CD4-positive, alpha-beta T cell treated with Interferon gamma for 1 hour (primary cell): ENCODE measurements around the gene PDPN.

Experiments
- DNase-seq: peaks from one replicate; pipeline ENCODE4 v3.0.0-alpha.2; 2020

PDPN gene

GRCh38 chr1:13581446-13581845, 2.2 kb upstream of the PDPN start:
- DNase-seq = no peak

- no peak for DNase-seq
Observed at GRCh38 chr1:13582713-13583443, 754 bp upstream of the PDPN start.

DNA sequence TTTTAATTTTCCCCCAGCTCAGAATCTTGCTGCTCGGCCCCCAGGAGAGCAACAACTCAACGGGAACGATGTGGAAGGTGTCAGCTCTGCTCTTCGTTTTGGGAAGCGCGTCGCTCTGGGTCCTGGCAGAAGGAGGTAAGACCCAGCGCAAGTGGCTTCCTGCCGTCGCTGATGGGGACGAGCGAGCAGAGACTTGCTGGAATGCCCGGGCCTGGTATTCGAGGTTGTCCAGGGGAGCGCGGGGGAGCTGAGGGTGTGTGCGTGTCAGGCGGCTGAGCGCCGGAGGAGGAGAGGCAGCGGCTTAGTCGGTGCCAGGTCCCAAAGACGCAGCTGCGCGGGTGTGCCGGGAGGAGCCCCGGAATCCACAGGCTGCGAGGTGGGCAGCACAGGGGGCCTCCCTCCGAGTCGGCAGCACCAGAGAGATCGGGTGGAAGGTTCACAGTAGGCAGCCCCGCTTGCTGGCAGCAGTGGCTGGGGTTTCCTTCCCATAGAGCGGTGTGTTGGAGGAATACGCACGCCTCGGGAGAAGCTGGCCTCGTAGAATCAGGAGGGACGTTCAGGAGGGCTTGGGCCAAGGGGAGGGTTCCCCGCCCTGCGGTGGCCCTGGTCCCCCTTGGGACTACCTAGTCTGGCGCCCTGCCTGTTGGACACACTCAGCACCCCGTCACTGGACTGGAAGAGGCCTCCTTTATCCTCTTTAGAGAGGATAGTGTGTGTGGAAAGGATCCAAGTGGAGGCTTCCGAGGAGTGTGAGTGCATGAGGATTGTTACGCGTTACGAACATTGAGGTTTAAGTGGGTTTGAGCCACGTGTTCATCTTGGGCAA, 547 bp downstream of the PDPN start:
- no peak for DNase-seq

DNA sequence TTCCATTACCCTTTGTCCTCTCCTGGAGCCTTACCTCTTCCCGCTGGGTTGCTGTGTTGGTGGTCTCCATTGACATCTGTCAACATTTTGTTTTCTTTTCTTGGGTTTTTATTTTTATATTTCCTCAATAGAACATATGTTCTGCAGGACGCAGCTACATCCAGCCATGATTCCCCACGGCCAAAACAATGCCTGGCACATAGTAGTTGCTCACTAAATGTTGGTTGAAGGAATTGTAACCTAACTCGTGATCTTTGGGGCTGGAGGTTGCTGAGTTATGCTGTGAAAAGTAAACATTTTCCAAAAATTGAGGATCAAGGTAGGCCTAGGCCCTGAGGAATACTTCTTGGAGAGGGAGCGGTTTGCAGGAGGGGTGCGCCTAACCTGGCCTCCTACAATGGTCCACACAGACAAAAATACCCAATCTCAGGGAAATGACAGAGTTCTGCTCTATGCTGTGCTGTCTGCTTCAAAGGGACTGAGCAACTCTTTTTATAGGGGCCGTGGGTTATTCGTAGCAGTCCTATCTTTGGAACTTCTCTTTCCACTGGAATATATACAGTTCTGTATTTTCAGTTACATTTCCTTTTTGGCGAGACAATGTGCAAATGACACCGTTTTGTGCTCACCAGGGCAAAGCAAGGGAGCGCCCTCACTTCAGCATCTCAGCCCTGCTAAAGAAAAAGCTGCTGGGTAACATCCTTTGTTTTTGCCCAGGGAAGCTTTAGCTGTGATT, 1.4 kb downstream of the PDPN start:
- no peak for DNase-seq

DNA sequence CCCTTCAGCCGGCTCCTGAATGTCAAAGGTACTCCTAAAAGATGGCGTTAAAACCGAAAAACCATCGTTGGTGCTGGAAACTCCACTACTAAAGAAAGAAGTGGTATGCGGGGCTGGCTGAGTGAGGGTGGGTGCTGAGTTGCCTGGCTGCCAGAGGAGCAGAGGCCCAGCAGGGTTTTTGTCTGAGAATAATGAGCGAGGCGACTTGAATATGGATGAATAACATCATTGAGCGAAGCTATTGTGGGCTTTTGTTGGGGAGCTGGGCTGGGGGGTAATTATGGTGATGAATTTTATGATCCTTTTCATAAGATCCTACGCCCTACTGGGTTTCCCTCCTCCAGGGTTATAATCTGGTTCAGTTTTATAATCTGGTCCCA, 2.0 kb downstream of the PDPN start:
- DNase-seq = no peak

- no peak for DNase-seq
Observed at GRCh38 chr1:13586001-13586400, 2.4 kb downstream of the PDPN start.

DNA sequence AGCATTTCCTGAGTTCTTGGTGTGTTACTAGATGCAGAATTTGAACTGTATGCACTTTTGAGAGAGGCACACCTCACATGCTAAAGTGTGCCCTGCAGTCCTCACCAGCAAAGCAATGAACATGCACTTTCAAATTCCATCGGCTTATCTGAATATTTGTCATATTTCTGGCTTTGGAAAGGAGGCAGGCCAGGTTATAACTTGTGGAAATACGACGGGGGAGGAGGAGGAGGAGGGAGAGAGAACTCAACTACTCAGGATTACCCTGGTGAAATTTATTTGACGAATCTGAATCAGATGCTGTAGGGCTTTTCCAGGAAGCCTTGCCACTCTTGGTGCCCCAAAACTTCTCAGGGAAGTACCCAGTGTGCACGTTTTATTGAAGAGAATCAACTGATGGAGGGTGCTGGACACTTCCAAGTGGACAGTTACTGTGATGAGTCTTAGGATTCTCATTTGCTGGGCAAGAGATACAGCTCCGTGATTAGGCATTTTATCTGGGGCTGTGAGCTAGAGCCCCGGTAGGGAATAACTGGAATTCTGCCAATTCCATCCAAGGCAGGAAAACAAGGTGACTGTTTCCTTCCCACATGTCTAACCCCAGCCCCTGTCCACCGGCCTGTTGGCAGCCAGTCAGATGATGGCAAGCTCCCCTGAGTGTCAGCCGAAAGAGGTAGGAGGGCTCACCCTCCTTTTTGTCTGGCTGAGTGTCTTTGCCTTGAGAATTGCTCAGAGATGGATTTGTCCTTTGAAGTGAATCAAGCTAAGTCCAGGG, 3.8 kb downstream of the PDPN start:
- no peak for DNase-seq

GRCh38 chr1:13588946-13589796, 5.5 kb downstream of the PDPN start:
- no peak for DNase-seq

DNA sequence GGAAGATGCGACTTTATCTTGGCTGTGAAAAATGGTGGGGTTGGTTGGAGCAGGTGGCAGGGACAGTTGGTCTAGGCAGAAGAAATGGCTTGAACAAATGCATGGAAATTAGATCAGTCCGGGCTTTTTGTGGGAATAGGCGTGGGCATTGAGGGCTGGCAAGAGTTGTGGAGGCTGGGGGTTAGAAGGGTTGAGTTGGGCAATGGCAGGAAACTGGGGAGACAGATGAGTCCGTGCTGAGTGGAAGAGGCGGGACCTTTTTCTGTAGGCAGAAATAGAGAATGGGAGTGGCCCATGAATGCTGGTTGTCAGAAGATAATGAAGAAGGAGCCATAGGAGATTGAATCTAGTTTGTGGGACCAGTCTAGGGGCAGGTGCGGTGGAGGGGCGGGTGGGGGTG, 6.9 kb downstream of the PDPN start:
- DNase-seq = no peak

DNA sequence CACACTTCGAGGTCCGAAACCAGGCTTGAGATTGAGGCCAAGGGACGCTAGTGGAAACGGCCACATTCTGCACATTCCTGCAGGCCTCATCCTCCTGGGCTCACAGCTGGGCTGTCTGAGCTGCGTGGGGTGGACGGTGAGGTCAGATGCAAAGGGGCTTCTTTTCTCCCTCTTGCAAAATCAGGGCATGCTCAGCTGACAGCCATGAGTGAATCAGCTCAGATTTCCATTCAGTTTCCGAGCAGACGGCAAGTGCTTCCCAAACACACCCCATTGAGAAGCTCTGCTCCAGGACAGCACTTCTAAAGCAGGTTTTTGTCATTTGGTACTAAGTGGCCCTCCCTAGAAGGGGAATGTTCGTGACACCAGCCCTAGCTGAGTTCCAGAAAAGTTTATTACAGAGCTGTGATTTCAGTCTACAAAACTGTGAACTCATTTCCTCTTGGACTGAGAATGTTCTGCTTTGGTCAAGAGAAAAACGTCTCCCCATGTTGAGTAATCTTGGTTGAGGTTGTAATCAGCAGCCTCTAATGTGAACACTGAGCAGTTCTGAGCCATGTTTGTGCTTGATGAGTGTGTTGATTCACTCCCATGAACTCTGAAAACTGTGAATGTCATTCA, 10.0 kb downstream of the PDPN start:
- no peak for DNase-seq

DNA sequence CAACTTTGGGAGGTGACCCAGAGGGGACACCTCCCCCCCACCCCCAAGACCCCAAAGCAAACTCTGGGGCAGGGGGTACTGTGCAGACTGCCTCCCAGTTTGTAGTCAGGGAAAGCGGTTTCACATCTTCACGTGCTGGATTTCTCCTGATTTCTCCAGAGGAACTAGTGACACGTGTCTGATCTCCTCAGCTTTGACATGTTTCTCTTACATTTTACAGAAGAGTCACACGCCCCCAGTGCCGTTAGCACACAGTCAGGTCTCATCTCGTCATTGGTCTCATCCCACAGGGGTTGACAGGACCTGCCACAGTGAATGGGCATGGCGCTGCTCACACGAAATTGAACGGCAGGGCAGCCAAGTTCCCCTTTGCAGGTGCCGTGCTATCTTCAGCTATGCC, 11.8 kb downstream of the PDPN start:
- no peak for DNase-seq

DNA sequence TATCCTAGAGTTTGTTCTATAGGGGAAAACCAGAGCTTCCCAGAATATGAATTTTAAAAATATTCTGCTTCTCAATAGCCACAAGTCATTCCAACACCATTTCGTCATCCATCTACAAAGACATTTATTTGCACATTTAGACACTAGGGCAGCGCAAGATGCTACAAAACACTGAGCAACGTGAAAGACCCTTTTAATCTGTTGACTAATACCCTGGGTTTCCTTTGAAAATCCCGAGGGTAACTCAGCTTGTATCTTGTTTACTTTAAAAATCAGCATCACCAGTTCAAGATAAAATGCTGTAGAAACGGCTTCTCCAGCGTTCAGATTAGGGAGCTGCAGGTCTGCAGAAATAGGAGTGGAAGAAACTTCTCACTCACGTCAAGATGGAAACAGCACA, 13.5 kb downstream of the PDPN start:
- no peak for DNase-seq

DNA sequence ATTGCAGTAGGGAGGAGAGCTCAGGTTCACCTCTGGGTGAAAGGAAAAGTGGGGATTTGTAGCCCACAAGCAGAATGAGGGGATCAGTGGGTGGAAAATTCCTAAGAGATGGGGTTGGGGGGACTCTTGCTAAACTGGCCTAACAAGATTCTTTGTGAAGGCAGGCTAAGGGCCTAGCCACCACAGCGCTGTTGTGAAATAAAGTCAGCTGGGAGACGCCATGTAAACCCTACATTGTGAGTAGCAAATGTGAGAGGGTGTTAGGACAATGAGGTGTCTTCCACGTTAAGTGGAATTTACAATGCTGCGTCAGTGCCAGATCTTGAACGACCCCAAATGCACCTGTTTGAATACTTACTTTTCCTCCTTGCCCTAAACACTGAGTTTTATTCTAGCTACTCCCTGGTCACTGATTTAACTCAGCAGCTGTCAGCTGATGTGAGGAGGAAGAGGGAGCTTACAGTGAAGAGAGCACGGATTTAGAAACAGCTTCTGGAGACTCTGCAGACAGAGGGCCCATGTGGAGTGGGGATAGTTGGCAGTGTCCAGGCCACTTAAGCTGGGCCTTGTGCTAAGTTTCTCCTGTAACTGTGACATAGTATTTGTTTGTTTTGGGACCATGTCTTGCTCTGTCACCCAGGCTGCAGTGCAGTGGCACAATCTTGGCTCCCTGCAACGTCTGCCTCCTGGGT, 17.3 kb downstream of the PDPN start:
- DNase-seq = no peak

DNA sequence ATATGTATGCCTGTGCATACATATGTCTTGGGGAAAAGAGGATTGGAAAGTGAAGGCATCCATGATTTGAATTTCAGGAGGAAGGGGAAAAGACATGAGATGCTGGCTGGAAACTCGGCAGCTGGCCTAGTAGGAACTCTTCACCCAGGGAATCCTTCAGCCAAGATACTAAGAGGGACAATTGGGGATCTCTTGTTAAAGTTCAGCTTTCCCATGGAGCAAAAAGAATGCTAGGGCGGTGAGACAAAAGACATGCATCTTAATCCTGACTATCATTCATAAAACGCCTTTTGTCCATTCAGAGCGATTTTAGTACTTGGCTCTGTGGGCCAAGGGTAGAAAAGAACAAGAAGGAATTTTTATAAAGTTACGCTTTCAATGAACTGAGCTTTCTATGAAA, 20.5 kb downstream of the PDPN start:
- DNase-seq = no peak

GRCh38 chr1:13604721-13605120, 21.1 kb downstream of the PDPN start:
- DNase-seq = no peak

GRCh38 chr1:13605159-13605558, 21.5 kb downstream of the PDPN start:
- no peak for DNase-seq

DNA sequence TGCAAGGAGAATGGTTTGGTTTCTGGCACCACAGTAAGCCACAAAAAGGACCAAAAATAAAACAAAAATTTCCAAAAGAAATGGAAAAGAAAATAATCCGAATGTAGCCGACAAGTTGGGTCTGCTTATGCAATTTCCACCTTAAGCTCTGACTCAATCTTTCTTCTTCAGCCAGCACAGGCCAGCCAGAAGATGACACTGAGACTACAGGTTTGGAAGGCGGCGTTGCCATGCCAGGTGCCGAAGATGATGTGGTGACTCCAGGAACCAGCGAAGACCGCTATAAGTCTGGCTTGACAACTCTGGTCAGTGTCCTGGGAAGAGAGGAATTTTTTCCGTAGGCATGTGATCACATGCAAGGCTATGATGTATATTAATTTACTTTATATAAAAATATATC, 23.4 kb downstream of the PDPN start:
- DNase-seq = no peak

GRCh38 chr1:13616234-13616633, 32.6 kb downstream of the PDPN start:
- DNase-seq = no peak

DNA sequence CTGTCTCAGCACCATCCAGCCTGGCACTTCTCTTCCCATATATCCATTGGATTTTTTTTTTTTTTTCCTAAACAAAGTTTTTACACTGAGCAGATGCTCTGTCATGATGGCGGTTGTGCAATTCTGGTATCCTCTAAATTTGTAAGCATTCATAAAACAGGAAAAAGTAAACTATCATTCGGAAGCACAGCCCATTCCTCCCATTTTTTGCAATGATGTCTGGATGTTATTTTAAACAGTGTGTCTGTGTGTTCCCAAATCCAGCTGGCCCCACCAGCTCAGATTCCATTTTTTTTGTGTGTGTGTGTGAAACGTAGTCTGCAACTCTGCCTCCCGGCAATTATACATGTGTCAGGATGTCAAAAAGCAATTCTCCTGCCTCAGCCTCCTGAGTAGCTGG, 33.5 kb downstream of the PDPN start:
- no peak for DNase-seq

DNA sequence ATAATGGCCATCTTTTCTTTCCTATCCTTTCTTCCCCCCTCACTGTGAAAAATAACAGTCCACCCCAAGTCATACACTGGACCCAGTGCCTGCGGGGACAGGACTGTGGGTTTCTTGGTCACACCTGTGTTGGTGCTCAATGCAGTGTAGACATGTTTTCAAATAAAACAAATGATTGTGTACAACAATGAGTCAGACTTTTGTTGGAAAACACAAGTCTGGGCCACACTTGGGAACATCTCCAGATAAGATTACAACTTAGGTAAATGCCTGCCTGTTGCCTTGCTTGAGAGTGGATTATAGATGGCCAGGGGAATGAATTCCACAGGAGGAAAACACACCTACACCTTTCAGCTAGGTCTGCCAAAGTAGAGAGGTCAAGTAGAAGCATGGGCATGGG, 34.1 kb downstream of the PDPN start:
- no peak for DNase-seq

GRCh38 chr1:13618483-13618882, 34.9 kb downstream of the PDPN start:
- DNase-seq = no peak
